DMS79 (cell line): ENCODE results near the gene NR3C2.
"Not testable (repeated sequence)": the region's sequence is repeated elsewhere in the genome, so short reads cannot be mapped to it uniquely, and the experiment has no call there.

Experiments used
- DNase-seq: peaks from one replicate; lab custom pipeline; 2025; lab: John Stamatoyannopoulos, UW

Gene NR3C2

GRCh38 chr4:148162519-148162918 lies 279.7 kb downstream of the NR3C2 start:
- no peak for DNase-seq

GRCh38 chr4:148161601-148162000 lies 280.6 kb downstream of the NR3C2 start:
- no peak for DNase-seq

DNA sequence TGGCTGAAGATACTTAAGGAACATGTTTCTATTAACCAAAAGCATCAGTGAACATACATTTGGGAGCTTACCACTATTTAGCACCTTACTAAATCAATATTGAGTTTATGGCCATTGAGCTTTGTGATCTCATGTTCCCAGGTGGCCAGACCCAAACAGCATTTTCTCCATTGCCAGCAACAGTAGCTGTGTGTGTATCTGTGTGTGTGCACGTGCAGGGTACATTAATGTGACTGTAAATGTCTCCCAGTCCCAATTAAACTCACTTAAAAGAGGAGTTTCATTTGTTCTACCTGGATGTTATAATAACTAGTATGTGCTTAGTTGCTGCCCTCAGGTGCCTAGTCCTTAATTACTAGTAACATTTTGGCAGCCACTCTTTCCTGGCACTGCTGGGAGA lies 282.4 kb downstream of the NR3C2 start:
- DNase-seq = no peak

DNA sequence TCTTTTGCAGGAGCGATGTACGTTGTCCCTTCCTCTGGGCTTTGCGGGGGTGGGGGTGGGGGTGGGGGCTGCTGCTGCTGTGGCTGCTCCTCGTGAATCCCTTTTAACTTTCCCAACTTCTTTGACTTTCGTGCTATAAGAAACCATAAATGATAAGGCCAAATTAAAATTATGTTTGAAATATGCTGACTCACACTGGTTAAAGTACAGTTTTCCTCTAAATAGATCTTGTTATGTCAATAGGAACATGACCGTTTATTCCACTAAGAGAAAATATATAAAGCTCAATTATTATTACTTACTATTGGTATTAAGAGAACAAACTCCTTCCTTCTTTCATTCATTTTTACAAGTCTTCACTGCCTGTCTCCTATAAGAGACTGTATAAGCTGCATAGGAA lies 287.4 kb downstream of the NR3C2 start:
- no peak for DNase-seq

GRCh38 chr4:148152868-148153625 lies 289.2 kb downstream of the NR3C2 start:
- DNase-seq = no peak

DNA sequence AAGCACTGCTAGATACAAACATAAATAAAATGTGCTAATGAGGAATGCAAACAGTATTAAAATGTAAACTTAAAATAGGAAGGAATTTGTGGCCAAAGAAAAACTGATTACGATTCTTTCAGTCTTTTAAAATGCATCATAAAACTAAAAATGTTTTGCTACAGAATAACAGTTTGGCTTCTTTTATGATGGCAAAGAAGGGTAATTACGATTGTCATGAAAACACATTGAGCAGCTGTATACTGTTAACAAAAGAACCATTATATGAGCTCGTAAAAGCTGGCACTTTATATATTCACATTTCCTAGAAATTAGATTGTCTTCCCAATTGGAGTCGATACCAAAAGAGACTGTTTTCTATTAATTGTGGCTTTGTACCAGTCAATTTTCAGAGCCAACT lies 290.4 kb downstream of the NR3C2 start:
- no peak for DNase-seq

- no peak for DNase-seq
Observed at GRCh38 chr4:148145475-148145874, 296.7 kb downstream of the NR3C2 start.

GRCh38 chr4:148143174-148143573 lies 299.0 kb downstream of the NR3C2 start:
- no peak for DNase-seq

- no peak for DNase-seq
Observed at GRCh38 chr4:148141501-148141900, 300.7 kb downstream of the NR3C2 start.

- no peak for DNase-seq
Observed at GRCh38 chr4:148126825-148127224, 315.4 kb downstream of the NR3C2 start.

GRCh38 chr4:148124512-148124911 lies 317.7 kb downstream of the NR3C2 start:
- DNase-seq = no peak

DNA sequence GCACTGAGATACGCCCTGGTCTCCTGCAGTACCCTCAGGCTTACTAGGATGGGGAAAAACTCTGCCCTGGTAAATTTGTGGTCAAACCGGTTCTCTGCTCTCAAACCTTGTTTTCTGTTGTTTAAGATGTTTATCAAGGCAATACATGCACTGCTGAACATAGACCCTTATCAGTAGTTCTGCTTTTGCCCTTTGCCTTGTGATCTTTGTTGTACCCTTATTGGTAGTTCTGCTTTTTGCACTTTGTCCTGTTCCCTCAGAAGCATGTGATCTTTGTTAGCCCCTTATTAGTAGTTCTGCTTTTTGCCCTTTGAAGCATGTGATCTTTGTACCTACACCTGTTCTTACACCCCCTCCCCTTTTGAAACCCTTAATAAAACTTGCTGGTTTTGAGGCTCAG lies 319.1 kb downstream of the NR3C2 start:
- not testable (repeated sequence) for DNase-seq

DNA sequence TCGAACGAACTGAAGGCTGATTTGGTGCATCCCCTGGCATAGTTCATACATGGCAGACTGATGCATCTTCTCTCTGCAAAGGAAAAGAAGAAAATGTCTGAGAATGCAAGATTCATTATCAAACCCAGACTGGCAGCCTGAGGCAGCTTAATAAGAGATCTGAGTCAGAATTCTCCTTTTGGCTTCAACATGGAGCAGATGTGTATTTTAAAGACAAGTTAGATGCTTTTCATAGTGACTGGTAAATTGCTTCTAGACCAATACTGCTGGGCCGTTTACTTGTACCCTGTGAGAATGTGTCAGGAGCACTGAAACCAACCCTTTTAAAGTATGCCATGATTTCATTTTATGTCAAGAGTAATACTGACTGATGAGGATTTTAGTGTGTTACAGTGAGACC lies 322.0 kb downstream of the NR3C2 start:
- DNase-seq = no peak

- DNase-seq = no peak
Observed at GRCh38 chr4:148118633-148119032, 323.6 kb downstream of the NR3C2 start.

DNA sequence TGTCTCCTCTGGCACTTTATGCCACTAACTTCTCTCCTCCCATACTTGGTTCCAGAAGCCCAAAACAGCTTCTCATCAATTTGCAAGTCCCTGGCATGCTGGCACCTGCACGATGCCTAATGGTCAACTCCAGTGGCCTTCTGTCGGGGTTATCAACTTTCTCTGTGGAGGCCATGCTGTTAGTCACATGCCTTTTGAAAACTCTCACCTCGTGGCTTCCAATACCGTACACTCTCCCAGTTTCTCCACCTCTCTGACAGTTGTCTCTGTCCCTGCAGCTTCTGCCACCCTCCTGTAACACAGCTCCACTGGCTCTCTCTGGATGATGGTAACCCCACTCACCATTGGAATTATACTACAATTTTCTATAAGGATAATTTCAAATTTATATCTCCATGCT lies 324.0 kb downstream of the NR3C2 start:
- DNase-seq = no peak

DNA sequence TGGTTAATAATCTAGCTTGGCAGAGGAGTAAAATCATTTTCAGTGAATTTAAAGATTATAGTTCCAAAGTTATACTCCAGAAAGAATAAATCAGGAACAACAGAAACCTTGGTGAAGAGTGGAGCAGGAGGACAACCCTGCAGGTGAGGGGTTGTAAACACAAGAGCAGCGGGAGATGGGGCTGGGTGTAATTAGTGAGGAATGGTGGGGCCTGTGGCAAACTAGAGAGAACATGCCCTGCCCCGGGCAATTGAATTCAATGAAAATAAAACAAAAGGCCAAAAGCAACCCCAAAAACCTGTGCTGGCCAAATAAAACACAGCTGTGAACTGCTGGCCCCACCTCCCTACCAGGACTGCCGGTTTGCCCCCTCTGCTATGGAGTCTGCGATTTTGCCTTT lies 325.2 kb downstream of the NR3C2 start:
- DNase-seq = no peak

DNA sequence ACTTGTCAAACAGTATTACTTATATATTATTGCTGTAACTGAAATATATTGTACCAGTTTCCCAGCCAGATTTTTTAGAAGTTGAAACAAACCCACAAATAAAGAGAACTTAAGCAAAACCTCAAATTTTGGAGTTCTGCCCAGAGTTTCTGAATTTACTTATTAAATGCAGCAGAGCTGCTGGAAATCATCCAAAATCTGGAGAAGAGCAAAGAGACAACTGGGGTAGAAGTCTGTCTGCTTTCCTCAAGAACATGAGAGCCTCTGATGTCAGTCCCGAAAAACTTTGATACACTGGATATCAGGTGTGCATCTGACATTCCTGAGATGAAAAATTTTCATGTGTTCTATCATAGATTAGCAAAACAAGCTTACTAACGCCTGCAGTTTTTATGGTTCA lies 325.9 kb downstream of the NR3C2 start:
- DNase-seq = no peak

- no peak for DNase-seq
Observed at GRCh38 chr4:148114436-148114835, 327.8 kb downstream of the NR3C2 start.

DNA sequence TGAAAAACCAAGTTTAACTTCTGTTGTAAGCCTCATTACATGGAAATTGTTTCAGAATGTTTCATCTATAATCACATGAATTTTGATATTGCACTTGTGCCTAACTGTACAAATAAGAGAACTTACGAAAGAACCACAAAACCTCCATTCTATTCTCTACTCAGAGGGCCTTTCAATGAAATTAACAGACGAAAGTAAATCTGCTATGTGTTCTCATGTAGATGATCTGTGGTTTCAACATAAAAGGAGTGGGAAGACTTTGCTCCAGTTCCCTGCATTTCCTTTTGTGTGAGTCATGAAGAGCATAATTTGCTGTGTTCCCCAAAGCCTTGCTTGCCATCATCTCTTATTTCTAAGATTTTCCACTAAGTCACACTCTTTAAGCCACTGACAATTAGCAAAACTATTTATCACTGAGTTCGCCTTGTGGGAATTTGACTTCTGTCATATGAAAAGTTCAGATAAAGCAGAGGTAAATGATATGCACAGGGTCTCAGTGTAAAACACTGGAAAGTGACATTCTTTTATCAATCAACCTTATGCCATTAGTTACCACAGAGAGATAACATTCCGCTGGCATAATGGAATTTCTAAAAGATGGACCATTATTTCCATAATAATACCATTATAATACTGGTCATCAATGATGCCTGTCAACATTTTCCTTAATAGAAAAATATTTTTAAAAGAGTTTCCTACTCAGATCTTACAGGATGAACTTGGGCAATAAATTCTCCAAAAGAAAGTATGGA lies 329.8 kb downstream of the NR3C2 start:
- no peak for DNase-seq

DNA sequence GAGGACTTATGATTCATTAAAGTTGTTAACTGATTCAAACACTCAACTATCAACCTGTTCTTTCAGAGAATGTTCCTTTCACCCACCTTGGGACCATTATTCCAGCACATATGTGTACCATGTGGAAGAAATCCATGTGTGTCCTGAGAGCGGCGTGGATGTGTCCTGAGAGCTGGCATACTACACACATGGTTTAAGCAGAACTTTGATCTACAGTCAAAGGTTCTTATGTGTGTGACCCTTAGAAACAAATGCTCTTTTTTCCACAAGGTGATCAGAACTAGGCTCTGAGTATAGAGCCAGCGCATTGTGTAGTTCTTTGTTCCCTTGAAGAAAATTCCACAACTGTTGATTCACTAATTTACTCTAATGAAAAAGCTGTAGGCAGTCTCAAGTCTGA lies 332.0 kb downstream of the NR3C2 start:
- no peak for DNase-seq

GRCh38 chr4:148109216-148109615 lies 333.0 kb downstream of the NR3C2 start:
- DNase-seq = no peak

- no peak for DNase-seq
Observed at GRCh38 chr4:148108766-148109165, 333.4 kb downstream of the NR3C2 start.

DNA sequence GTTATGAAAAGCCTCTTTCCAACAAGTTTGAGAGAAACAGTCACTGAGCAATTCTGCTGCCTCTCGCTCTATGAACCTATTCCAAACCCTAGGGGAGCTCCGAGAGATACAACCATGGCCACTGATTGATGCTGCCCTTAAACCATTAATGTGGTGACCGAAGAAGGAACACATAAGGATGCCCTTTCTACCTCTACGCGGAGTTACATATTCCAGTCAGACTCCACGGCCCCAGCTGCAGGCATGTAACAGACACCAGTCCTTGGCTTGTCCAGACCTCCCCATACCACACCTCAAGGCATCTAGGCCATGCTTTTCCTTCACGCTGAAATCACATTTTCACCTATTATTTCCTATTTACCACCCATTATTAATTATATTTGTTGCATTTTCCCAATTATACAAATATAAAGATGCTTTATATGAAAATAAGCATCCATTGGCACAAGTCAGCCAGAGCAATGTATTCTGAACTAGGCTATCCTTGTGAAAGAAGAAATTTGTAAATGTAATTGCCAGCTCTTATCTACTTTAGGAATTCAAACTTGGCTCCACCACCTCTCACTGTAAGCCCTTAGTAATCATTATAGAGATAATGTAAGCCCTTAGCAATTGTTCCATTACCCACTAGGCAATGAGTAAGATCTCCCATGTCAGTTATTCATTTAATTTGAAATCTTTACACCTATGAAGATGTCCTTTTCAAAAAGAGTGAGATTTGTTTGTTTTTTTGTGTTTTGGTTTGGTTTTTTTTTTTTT lies 338.4 kb downstream of the NR3C2 start:
- DNase-seq = no peak
